HL-60/S4 treated with phorbol 12-myristate 13-acetate at 8.2 ng/mL for 4 days and 3 days (cell line): ENCODE measurements around the gene CNNM2.

ENCODE experiments used
- in situ Hi-C: fragments of 300-500 bp; cut with MboI; formaldehyde crosslinking; loops from 2 replicates; pipeline ENCODE4 v1.15.0; 2022; ENCODE audit warnings: low sequenced_read_pairs

CNNM2 gene

GRCh38 chr10:103021150-103021899, 103.2 kb downstream of the CNNM2 start:
- in situ Hi-C loops = no loop called here

- in situ Hi-C loops = no loop called here
Measured at GRCh38 chr10:103021900-103022293, 103.8 kb downstream of the CNNM2 start.

GRCh38 chr10:103025696-103026095, 107.6 kb downstream of the CNNM2 start:
- in situ Hi-C loops = no loop called here

- in situ Hi-C loops = no loop called here
Measured at GRCh38 chr10:103038570-103038969, 120.5 kb downstream of the CNNM2 start.

- in situ Hi-C loops = no loop called here
Measured at GRCh38 chr10:103040418-103040817, 122.3 kb downstream of the CNNM2 start.

- in situ Hi-C loops = no loop called here
Measured at GRCh38 chr10:103041391-103041790, 123.3 kb downstream of the CNNM2 start.

GRCh38 chr10:103042129-103042528, 124.0 kb downstream of the CNNM2 start:
- in situ Hi-C loops = no loop called here

- in situ Hi-C loops = no loop called here
Measured at GRCh38 chr10:103042908-103043307, 124.8 kb downstream of the CNNM2 start.

- in situ Hi-C loops = no loop called here
Measured at GRCh38 chr10:103044942-103045489, 126.9 kb downstream of the CNNM2 start.

GRCh38 chr10:103045961-103046360, 127.9 kb downstream of the CNNM2 start:
- in situ Hi-C loops = no loop called here

- in situ Hi-C loops = no loop called here
Measured at GRCh38 chr10:103047381-103047780, 129.3 kb downstream of the CNNM2 start.

GRCh38 chr10:103049237-103049636, 131.1 kb downstream of the CNNM2 start:
- in situ Hi-C loops = no loop called here

GRCh38 chr10:103053659-103054581, 135.8 kb downstream of the CNNM2 start:
- in situ Hi-C loops = loop anchor here (10.0 to 25.0 kb wide), 2 partner anchors 129 to 317 kb away; partner anchors contain the start of gene WBP1L

- in situ Hi-C loops = loop anchor here (10.0 to 25.0 kb wide), 2 partner anchors 130 to 317 kb away; partner anchors contain the start of gene WBP1L
Measured at GRCh38 chr10:103054621-103055020, 136.5 kb downstream of the CNNM2 start.

- in situ Hi-C loops = loop anchor here (10.0 to 25.0 kb wide), 2 partner anchors 130 to 318 kb away; partner anchors contain the start of gene WBP1L
Measured at GRCh38 chr10:103055105-103055504, 137.0 kb downstream of the CNNM2 start.

GRCh38 chr10:103058034-103058433, 139.9 kb downstream of the CNNM2 start:
- in situ Hi-C loops = loop anchor here (10.0 to 25.0 kb wide), 2 partner anchors 133 to 321 kb away; partner anchors contain the start of gene WBP1L

GRCh38 chr10:103060575-103060974, 142.5 kb downstream of the CNNM2 start:
- in situ Hi-C loops = loop anchor here (10.0 to 25.0 kb wide), 2 partner anchors 226 to 323 kb away; partner anchors contain the start of genes CYP17A1 and WBP1L

- in situ Hi-C loops = loop anchor here (10.0 to 25.0 kb wide), 2 partner anchors 228 to 326 kb away; partner anchors contain the start of genes CYP17A1 and WBP1L
Measured at GRCh38 chr10:103062854-103063590, 144.9 kb downstream of the CNNM2 start.

GRCh38 chr10:103064956-103065355, 146.9 kb downstream of the CNNM2 start:
- in situ Hi-C loops = loop anchor here (10.0 to 25.0 kb wide), 2 partner anchors 230 to 328 kb away; partner anchors contain the start of genes CYP17A1 and WBP1L
